ENCODE data around the gene HECA.

- TF ChIP-seq CTCF (conservative IDR thresholded peaks at IDR 0.05; ENCODE audit: low read depth in 2 of 2), result no peak
- no peak for TF ChIP-seq POLR2AphosphoS5 (IDR thresholded peaks at IDR 0.05; ENCODE audit: low read depth)
- no peak for TF ChIP-seq EZH2 (IDR thresholded peaks at IDR 0.05; ENCODE audit: low read depth, unreplicated experiment)
- no peak for TF ChIP-seq CREB1 (CRISPR knock-in tag; IDR thresholded peaks at IDR 0.05; ENCODE audit: low read depth)
Measured at GRCh38 chr6:139173822-139174221, 38.9 kb downstream of the HECA start.

Measured in GM23338 (cell line).